GM18870 (cell line): ENCODE measurements around the gene CARMIL1.
"Not testable (repeated sequence)": the region's sequence is repeated elsewhere in the genome, so short reads cannot be mapped to it uniquely, and the experiment has no call there.

Source experiments
- ATAC-seq: cut with Tn5 transposase; IDR thresholded peaks from one replicate; pipeline ENCODE4 v1.9.1; 2021; ENCODE audit warnings: moderate library complexity; ENCODE audit not compliant: unreplicated experiment

Gene CARMIL1

DNA sequence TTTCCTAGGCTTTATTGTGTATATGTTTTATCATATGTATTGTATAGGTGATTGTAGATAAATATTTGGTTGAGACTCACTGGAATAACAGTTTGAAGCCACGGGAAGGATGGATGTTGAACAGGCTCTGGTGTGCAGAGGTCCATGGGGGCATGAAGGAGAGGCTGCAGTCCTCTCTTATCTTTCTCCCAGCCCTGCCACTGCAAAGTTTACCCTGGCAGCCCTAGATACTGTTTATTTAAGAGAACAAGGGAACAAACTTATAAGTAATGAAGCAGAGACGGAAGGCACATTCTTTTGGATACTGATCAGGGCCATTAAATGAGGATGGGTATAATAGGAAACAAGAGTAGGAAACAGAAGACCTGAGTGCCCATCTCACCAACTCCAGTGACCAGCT is 269.3 kb downstream of the CARMIL1 start:
- ATAC-seq: no peak

DNA sequence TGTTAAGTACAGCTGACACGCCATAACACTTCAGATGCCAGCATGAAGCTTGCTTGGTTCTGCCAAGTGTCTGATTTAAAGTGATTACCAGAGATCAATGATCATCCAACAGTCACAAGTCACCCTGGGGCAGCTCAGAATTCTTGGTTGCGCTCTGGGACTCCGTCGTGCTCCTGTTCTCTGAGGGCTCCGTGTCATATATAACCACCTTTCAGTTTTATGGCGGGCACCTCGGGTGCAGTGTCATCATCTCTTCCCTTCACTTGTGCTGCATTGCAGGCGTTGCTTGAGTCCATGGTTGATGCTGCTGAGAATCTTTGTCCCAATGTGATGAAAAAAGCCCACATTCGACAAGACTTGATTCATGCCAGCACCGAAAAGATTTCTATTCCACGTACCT is 271.5 kb downstream of the CARMIL1 start:
- no peak for ATAC-seq

DNA sequence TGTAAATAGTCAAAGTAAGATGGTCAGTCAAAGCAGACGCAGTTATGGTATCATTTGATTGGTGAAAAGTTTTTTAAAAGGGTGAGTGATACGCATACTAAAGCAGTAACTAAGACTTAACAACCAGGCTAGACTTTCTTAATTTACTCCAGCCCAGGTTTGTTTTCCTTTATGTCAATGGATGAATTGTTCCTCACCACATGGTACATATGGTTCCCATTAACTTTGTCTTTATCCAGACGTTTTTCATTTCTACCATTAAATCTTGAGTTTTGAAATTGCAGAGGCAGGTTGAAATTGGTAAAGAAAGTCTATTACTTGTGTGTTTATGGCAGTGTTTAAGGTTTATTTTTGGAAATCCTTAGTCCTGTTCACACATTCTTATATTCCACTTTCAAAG is 274.3 kb downstream of the CARMIL1 start:
- ATAC-seq: no peak

DNA sequence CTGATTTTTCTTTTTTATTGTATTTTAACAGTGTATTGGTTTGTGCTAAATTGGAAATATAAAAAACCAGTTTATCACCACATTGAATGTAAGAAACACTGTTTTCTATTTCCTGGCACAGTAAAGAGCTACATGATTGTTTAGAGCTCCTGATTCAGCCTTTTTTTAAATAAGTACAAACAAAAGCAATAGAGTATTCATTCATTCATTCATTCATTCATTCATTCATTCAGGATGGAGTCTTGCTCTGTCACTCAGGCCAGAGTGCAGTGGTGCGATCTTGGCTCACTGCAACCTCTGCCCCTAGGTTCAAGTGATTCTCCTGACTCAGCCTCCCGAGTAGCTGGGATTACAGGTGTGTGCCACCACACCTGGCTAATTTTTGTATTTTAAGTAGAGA is 276.0 kb downstream of the CARMIL1 start:
- no peak for ATAC-seq

DNA sequence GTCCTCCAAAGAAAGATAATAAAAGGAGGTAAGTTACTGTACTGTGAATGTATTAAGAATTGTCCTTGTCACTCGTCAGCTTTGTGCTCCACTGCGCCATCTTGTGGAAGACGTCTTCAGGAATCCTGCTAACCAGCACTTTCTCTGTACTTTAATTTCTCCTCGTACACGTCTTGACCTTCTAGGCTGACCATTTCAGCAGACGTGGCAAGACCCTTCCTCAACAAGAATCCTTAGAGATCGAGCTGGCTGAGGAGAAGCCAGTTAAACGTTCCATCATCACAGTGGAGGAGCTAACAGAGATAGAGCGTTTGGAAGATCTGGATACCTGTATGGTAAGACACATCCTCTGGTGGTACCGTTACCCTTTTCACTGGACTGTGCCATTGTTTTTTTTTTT is 277.3 kb downstream of the CARMIL1 start:
- no peak for ATAC-seq

DNA sequence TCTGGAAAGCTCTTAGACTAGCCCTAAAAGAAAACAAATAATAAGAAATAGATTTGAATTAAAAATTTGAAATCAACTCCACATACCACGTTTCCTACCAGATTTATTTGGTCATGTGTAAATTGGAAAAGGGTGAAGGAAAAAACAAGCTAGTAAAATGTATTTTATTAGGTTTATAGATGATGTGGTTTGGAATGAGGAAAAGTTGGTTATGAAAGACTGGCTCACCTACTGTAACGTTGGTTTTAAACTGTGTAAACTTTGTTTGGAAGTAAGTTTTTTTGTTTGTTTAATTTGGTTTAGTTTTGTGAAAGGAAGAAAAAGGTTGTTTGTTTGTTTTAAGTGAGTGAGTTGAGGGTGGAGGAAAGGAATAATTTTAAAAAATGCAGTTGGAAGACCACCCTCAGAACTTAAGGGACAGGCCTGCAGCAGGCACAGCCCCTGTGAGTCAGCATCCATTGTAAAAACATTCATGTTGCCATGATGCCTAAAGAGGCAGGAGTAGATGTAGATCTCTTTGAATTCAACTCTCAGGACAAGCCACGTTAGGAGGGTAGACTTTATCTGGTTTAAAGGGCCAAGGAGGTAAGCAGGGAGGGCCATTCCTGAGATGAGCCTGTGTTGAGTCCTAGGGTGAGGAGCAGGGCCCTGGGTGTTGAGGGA is 279.1 kb downstream of the CARMIL1 start:
- no peak for ATAC-seq

DNA sequence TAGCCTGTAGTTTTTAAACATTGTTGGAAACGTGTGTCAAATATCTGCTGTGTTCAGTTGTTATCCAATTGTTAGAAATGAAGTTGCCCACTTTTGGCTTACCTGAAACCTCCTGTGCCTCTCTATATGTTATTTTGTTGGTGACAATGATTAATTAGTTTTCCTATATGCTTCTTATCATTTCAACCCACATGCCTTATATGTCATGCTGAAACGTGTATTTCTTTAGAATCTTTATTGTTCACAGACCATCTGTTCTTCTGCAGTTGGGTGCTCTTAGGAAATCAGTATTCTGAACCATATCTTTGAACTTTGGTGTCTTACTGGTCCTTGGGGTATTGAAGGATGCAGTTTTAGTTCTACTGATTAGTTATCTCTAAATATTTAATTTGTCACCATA is 281.7 kb downstream of the CARMIL1 start:
- ATAC-seq: no peak

DNA sequence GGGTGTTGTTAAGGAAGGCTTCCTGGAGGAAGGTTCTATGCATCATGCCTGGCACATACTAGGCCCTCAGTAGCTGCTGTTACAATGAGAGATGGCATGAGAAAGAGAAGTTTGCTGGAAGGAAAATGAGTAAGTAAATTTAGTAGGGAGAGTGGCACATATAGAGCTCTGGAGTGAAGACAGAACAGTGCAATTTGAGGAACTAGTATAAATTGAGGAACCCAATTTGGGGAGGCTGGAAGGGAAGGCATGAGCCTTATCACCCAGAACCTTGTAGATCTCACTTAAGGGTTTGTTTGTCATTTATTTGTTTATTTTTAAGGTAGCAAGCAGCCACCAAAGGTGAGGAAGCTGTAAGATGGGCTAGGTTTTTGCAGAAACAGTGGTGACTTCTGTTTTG is 285.8 kb downstream of the CARMIL1 start:
- ATAC-seq: no peak

DNA sequence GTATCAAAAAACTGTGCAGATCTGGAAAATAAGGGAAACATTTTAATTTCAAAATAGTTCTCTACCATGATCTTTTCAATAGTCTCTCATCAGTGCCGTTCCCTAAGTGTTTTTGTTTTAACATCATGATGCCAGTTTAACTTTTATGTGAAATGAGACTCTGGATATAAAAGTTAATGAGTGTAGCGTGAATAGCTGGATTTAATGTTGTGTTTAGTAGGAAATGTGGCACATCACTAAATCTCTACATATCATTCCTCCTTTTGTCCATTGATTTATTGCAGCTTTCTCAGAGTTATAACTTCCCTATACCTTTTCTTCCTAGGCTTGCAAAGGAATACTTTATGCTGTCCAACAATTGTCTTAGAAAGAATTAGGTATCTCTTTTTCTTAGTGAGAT is 291.4 kb downstream of the CARMIL1 start:
- no peak for ATAC-seq

DNA sequence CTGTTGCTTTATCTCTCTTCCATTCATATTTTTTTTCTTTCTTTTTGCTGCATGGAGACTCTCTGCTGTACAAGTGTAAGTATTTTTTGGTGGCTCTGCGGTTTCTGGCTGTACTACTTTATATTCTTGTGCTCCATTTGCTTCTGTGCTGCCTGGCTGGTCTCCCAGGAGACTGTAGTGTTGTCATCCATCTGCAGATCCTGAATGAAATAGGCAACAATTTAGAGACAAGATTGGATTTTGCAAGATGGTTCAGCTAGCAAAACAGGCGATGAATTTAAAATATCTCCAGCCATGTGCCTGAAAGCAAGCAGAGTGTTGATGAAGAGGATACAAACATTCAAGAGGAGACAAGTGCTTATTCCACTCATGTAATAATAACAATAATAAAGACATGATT is 297.7 kb downstream of the CARMIL1 start:
- no peak for ATAC-seq

DNA sequence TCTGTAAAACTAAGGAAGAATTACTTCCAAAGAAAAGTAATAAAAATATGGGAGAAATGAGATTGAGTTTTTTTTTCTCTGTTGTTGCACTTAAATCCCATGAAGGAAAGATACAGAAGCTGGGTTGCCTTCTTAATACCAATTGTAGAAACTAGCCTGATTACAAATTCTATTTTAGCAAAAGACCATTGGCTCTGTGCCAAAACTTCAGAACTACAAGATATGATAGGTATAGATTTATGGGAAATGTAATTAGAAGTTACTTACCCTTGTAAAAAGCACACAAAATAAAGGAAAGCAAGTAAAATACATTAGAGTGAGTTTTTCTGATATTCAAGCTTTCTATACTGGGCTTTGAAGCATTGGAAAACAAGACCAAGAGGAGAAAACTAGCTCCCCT is 299.4 kb downstream of the CARMIL1 start:
- no peak for ATAC-seq

DNA sequence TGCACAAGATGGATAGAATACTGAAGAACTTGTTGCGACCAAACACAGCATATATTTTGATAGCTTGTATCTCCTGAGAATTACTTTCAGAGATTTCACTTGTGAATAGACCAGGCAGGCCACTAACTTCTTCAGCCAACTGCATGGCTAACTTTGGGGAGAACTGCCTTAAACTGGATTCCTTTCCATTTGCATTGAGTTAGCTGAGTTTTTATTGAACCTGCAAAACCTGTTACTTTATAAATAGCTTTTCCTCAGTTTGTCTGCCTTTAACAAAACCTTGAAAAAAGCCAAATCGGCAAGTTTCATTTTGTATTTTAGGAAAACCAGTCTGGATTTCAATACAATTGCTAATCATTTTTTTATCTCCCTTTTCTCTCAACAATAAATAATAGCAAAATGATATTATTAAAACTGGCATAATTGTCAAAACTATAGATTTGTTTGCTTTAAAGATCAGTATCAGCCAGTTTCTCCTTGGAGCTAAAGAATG is 300.3 kb downstream of the CARMIL1 start:
- ATAC-seq: no peak

DNA sequence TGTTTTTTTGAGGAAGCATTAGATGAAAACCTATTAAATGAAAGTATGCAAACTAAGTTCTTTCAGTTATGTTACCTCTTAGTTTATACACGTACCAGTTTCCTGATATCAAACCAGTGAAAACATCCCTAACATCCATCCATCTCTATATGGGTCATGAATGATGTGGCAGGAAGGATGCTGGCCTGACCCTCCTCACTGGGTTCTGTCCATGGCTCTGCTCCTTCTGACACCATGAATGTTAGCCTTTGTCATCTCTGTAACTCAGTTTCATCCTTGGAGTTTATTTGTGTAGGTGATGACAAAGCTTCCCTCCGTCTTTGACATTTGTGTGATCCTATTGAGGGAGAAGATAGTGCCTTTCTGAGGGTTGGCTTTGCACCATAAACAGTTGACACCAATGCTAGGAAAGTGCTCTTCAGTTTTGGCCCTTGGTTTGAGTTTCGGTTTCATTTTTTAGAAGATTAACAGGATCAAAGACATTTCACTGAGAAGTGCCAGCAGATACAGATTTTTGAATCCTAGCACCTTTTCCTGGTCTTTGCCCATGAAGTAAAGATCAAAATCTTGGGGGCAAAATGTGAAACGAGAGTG is 300.8 kb downstream of the CARMIL1 start:
- ATAC-seq: no peak

DNA sequence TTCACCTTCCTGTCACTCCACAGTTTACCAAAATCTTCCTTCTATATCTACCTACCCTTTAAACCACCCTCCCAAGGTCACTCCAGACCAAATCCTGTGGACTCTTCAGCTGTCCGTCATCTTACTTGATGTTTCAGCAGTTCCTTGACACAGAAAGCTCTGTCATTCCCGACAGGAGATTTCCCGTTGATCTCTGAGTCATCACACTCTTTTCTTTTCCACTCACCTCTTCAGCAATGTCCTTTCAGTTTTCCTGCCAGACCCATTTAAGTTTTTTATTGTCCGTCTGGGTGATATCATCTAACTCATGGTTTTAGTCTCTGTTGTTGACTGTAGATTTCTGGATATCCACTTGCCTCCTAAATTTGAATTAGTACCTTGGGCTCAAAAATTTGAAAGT is 302.9 kb downstream of the CARMIL1 start:
- no peak for ATAC-seq

DNA sequence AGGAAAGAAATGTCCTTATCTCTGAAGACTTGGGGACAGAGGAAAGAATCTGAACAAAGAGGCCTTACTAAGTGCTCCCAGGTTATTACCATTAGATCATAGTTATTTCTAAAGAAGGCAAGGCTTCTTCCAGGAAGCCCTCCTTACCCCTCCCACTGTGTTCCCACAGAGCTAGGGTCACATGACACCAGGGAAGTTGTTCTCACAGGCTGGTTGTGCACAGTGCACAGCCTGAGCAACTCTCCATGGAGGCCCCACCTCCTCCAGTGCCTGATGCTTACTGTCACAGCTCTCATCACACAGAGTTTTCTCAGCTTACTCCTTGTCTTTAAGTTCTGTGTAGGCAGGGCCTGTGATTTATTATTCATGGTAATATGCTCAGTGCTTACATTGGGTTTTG is 303.9 kb downstream of the CARMIL1 start:
- ATAC-seq: no peak

DNA sequence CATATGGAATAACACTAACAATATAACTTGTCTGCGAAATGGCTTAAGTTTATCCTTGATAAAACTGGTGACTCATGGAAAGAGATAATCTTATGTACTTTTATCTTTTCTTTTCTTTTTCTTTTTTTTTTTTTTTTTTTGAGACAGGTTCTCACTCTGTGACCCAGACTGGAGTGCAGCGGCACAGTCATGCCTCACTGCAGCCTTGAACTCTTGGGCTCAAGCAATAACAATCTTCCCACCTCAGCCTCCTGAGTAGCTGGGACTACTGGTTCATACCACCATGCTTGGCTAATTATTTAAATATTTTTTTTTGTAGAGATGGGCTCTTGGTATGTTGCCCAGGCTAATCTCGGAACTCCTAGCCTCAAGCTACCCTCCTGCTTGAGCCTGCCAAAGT is 304.7 kb downstream of the CARMIL1 start:
- no peak for ATAC-seq

DNA sequence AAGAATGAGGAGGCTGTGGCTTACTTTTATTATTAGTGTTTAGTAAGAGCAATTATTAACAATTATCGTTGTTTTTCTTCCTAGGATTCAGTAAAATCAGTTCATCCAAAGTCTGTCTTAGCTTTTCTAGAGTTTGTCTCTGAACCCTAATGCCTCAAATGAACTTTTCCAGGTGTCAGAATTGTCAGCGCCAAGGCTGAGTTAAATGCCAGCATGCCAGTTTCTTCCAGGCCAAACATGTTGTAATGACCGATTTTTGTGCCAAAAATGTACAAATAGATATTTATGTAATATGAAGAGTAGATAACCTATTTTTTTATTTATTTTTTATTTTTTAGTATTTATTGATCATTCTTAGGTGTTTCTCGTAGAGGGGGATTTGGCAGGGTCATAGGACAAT is 306.1 kb downstream of the CARMIL1 start:
- ATAC-seq: no peak

DNA sequence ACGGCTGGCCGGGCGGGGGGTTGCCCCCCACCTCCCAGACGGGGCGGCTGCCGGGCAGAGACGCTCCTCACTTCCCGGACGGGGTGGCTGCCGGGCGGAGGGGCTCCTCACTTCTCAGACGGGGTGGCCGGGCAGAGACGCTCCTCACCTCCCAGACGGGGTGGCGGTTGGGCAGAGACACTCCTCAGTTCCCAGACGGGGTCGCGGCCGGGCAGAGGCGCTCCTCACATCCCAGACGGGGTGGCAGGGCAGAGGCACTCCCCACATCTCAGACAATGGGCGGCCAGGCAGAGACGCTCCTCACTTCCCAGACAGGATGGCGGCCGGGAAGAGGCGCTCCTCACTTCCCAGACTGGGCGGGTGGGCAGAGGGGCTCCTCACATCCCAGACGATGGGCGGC is 306.9 kb downstream of the CARMIL1 start:
- ATAC-seq: not testable (repeated sequence)

DNA sequence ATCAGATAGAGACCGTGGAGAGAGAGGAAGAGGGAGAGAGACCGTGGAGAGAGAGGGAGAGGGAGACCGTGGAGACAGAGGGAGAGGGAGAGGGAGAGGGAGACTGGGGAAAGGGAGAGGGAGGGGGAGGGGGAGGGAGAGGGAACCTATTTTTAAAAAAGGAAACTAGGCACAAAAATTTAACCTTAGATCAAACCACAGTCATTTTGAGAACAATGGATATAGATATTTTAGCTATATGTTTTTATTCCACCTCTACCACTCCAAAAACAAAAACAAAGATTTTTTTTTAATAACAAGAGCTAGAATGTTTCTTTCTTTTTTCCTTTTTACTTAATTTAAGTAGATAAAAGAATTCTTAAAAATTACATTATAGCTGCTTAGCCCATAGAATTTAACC is 307.8 kb downstream of the CARMIL1 start:
- no peak for ATAC-seq

DNA sequence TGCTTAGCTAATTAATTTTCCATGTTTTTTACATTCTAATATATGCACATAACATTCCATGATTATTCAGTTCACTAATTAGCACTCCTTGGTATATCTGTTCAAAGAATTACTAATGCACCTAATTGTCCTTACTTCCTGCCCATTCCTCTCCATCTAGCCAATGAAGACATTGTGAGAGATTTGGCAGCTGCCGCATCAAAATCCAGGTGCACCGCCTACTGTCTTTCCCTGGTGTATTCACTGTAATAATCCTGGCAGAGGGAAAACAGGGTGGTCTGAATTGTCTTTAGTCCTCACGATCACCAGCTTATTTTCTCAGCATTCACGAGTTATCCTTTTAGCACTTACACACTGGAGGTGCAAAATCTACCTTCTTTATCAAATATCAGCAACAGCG is 311.8 kb downstream of the CARMIL1 start:
- ATAC-seq: no peak

DNA sequence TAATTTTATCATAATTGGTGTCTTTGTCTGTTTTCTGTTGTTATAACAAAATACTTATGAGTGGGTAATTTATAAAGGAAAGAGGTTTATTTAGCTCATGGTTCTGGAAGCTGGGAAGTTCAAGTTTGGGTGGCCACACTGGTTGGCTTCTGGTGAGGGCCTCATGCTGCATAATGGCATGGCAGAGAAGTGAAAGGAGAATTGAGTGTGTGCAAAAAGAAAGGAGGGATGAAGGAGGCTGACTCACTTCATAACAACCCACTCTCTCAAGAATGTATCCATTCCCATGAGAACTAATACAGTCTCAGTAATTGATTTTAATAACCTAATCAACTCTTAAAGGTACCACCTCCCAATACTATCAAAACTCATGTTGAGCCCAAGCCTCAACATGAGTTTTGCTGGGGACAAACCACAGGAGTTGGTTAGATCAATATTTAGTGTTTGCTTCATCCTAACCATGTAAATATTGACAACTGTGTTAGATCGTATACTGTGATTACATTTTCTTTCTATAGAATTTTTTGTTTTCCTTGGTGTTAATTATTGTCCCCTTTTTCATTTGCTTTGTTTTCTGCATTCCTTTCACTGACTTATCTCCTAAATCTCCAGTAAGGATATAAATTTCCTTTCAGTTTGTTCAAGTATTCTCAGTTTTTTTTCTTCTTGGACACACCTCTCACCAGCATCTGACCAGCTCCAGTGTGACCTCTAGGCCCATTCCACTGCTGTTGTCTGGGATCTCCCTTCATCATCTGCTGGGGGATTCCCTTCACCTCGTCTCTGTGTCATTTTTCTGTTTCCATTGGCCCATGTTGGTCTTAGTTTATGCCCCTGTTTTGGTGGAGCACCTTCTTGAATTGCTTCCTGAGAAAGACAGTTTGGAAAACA is 318.0 kb downstream of the CARMIL1 start:
- ATAC-seq: no peak

DNA sequence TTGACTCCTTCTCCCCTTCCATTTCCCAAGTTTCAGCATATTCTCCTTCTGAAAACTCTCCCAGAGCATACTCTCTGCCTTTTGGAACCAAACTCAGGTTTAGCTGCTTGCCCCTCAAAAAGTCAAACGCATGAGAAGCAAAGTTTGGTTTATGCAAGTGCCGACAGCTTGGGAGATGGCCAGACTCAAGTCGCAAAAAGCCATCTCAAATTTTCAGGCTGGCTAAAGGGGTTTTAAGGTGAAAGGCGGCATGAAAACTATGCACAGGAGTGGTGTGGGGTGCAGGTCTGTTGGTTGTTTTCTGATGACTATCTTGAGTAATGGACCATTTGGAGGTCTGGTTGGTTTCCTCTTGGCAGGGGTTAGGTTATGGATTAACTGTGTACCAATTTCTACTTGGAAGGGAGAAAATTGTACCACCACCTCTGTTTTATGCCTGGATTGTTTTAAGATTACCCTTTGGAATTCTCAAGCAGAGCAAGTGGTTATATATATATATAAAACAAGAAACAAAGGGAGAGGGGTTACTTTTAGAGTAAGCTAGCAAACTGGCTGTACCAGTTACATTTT is 320.4 kb downstream of the CARMIL1 start:
- no peak for ATAC-seq
